ENCODE data around the gene VAX1.
"Not testable (repeated sequence)": the region's sequence is repeated elsewhere in the genome, so short reads cannot be mapped to it uniquely, and the experiment has no call there.

VAX1 gene, protein sequence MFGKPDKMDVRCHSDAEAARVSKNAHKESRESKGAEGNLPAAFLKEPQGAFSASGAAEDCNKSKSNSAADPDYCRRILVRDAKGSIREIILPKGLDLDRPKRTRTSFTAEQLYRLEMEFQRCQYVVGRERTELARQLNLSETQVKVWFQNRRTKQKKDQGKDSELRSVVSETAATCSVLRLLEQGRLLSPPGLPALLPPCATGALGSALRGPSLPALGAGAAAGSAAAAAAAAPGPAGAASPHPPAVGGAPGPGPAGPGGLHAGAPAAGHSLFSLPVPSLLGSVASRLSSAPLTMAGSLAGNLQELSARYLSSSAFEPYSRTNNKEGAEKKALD

DNA sequence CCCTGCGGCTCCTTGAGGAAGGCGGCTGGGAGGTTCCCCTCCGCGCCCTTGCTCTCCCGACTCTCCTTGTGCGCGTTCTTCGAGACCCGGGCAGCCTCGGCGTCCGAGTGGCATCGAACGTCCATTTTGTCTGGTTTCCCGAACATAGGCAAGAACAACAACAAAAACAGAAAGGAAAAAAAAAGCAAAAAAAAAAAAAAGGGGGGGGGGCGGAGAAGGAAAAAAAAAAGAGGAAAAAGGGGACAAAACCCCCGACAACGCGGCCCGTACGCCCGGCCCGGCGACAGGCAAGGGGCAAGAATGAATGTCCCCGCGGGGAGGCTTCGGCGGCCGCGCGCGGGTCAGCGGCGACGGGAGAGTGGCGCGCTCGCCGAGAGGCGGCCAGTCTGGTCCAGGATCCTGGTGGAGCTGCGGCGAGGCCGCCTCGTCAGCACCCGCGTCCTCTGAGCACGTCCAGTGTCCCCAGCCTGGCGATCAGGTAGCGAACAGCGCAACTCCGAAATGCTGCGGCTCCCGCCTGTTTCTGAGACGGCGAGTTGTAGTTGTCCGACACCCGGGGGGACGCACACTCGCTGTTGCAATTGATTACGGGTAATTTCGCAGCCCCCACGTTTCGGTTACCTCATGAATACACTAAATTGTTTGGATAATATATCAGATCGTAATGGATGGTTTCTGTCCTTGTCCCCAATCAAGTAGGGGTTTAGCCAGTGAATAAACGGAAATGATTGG is at the start of gene VAX1:
TSS of gene VAX1 (minus strand) at position 360 of the 732 bp plus-strand sequence. CDS start at position 146, 214 bp downstream.
- no peak for DNase-seq (ENCODE audit: low read depth in 2 of 2)

DNA sequence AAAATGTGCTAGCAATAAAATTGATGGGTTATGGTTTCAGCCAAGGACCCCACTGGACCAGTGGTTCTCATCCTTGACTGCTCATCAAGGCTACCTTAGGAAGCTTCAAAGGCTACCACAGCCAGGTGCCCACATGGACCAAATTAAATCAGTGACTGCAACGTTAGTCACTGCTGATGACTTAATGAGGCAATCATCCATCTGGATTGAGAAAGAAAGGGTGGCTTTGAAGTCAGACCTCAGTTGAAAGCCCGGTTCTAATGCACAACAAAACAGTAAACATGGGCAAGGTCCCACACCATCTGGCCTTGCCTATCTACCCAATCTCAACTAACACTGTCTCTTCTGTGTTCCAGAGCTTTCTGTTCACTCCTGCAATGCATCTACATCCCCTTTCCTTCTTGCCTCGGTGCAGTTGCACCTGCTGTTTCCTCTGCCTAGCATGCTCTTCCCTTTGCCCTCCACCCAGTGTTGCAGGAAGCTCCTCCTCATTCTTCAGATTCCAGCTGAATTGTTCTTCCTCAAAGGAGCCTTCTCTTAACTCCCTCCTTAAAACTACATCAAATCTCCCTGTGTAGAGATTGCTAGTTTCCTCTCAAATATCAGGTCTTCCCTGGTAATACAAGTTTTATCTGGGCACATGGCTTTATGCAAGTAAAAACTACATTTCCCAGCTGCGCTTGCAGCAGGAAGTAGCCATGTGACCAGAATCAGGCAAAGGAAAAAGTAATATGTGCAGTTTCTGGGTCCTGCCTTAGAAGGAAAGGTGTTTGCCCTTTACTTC is 49.0 kb upstream of the VAX1 start:
- no peak for DNase-seq (ENCODE audit: low read depth in 2 of 2)

DNA sequence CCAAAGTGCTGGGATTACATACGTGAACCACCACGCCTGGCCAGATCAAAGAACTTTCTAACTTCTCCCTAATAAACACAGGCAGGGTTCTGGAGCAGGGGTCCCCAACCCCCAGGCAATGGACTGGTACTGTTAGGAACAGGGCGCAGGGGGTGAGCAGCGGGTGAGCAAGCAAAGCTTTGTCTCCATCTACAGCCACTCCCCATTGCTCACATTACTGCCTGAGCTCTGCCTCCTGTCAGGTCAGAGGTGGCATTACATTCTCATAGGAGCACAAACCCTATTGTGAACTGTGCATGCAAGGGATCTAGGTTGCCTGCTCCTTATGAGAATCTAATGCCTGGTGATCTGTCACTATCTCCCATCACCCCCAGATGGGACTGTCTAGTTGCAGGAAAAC is 47.7 kb upstream of the VAX1 start:
- not testable (repeated sequence) for DNase-seq (ENCODE audit: low read depth in 2 of 2)

DNA sequence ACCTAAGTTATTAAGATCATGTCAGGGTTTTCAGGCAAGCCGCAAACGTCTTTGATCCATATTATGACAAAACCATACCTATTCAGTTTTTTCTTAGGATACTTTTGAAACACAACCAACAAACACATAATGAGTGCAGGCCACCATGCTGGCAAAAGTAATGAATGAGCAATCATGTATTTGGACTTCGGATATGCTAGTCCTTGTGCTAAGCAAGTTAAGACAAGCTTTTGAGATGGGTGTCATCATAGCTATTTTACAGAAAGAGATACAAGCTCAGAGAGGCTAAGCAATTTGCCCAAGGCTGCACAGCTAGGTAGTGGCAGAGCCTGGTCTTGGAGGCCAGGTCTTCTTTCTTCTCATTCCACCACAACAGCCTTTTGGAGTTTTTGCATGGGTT is 46.8 kb upstream of the VAX1 start:
- DNase-seq (ENCODE audit: low read depth in 2 of 2): no peak

DNA sequence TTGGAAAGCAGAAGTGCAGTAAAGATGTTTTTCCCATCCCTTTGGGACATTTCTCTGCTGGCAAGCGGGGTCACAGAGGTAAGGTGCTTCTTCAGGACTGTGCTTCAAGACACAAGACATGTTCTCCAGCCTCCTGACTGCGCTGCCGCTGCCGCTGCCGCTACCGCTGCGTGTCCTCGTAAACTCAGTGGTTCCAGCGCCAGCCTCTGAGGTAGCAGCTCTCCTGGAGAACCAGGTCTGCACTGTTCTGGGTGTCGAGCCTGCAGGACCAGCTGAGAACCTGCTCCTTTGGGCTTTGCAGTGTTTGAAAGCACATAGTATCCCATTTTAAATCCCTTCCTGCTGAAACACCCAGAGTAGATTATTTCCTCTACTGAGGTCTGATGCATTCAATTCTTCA is 46.2 kb upstream of the VAX1 start:
- no peak for DNase-seq (ENCODE audit: low read depth in 2 of 2)

DNA sequence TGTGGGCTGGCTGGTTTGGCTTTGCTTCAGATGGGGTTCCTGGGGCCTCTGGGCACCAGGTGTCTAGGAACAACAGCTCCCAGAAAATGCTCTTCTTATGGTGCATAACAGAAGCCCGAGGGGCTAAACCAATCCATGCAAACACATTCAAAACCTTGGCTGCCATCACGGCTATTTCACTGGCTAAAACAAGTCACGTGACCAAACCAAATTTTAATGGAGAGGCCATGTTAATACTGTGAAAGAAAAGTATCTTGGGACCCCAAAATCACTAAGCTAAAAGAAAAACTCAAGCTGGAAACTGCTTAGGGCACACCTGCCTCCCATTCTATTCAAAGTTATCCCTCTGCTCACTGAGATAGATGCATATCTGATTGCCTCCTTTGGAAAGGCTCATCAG is 40.1 kb upstream of the VAX1 start:
- no peak for DNase-seq (ENCODE audit: low read depth in 2 of 2)

DNA sequence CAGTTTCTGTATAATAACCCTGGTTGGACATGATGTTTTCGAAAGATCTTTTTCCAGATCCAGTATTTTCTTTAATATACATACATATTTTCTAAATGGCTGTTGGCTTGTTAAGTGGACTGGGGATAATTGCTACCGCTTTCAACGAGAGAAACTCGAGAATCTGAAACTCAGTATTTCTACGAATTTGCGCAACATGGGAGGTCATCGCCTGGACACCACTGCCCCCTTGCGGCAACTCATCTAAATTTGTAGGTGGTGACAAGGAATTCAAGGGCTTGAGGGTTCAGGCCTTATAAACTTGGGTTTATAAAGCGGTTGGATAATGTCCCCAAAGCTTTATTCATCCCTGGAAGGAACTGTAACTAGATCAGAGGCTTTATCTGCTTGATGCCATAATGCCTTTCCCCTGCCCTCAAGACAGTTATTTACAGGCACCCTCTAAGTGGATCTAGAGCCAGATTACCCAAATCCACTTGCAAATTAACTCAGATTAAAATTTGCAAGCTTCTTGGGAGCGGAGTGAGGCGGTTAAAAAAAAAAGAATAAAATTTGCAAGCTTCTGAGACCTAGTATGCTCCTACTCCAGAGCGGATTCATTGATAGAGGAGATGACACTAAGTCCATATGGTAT is 37.9 kb upstream of the VAX1 start:
- DNase-seq (ENCODE audit: low read depth in 2 of 2): peak; percentile 74

DNA sequence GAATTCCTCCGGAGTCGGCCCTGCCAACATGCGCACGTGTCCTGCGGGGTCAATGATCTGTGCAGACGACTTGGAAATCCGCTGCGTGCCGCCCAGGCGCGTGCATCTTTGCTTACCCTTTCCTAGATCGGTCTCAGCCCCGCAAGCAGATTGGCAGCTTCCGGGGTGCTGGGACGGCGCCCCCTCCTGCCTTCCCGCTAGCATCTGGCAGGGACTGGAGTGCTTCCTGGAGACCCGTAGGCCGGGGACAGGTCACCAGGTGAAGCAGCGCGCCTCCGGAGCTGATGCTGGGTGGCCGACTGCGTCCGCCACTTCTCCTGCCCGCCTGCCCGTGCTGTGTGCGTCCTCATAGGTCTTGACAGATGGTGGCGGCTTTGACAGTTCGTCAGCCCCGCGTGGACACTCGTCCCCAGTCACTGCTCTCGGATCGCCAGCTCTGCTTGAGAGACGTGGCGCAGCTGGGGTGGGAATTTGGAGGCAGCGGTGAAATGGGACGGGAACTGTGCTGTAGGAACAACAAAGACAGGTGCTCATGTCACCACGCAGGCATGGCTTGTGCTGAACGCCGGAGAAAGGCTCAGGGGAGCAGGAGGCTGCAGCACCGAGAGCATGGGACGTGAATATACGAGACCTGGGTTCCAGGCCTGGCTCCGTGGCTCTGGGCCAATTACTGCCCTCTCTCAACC is 37.3 kb upstream of the VAX1 start:
- DNase-seq (ENCODE audit: low read depth in 2 of 2): peak in 1 of 2 donors; percentile 15

DNA sequence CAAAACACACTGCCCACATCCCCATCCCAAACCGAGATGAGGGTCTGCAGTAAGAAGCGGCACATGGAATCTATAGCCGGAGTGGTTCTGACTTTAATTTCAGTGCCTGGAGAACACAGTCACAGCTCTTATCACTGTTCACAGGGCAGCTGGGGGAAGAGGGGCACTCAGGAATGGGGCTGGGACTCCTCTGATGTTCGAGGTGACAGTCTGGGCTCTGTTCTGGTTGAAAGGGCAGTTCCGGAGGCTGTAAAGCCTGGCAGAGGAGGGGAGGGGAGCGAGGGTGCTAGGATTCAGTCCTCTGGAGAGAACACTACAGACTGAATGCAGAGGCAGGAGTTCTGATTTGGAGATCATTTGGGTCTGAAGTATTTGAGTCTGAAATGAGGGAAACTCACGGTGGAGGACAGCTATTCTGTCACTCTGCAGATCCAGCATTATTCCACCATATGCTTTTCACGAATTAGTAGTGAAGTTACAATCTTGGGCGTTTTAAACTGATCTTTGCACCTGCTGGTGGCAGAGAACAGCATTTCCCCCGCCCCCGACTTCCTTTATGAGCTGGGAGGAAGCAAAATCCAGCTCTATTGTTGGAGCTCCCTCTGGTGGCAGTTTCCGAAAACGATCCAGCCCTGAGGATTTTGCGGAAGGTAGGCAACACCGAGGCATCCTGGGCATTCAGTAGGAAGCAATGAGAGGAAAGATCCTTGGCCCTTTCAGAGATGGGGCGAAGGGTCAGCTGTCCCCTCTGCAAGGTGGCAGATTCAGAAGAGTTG is 36.6 kb upstream of the VAX1 start:
- DNase-seq (ENCODE audit: low read depth in 2 of 2): peak; percentile 75 to 87

DNA sequence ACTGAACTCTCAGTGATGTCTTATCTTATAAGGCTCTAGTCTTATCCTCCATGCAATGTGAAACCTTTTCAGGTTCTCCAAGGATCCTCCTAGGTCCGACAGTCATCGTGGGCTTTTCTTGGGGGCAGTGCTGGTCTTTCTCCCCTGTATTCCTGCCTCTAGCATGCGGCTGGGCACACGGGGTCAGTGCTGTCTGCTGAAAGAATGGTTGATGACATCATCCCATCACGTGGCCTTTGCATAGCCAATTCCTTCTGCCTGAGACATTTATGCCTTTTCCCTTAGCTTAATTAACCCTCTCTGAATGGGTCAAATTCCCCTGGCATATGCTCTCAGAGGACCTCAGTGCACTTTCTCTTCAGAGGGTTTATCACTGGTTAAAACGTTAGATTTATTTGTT is 32.2 kb upstream of the VAX1 start:
- DNase-seq (ENCODE audit: low read depth in 2 of 2): no peak

DNA sequence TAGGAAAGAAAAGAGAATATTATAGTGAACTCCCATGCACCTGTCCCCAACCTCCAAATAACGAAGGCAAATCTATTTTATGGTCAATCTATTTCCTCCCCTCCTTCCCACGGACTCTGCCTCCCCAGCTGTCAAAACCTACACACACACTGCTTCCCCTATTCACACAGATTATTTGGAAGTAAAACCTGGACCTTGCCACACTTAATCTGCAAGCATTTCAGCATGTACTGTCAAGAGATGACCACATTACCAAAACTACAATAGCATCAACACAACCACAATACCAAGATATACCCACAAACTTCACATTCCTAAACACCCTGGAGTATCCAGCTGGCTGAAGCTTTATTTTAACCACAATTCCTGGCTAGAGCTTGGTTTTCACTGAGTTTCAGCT is 31.4 kb upstream of the VAX1 start:
- no peak for DNase-seq (ENCODE audit: low read depth in 2 of 2)

DNA sequence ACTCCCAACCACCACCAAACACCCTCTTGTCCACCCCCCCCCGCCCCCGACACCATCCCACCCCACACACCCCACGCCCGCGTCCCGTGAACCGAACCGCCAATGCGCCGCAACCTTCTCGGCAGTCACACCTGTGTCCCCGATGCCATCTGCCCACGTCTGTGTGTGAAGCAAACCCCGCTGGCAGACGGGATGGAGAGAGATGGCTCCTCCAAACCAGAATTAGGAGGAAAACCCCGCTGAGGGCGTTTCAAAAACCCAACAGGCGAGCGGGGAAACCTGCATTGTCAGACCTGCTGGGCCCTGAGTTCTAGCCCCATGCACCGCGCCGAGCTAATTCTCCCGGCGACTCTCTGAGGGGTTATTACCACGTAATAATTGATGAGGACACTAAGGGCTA is 30.7 kb upstream of the VAX1 start:
- DNase-seq (ENCODE audit: low read depth in 2 of 2): no peak

DNA sequence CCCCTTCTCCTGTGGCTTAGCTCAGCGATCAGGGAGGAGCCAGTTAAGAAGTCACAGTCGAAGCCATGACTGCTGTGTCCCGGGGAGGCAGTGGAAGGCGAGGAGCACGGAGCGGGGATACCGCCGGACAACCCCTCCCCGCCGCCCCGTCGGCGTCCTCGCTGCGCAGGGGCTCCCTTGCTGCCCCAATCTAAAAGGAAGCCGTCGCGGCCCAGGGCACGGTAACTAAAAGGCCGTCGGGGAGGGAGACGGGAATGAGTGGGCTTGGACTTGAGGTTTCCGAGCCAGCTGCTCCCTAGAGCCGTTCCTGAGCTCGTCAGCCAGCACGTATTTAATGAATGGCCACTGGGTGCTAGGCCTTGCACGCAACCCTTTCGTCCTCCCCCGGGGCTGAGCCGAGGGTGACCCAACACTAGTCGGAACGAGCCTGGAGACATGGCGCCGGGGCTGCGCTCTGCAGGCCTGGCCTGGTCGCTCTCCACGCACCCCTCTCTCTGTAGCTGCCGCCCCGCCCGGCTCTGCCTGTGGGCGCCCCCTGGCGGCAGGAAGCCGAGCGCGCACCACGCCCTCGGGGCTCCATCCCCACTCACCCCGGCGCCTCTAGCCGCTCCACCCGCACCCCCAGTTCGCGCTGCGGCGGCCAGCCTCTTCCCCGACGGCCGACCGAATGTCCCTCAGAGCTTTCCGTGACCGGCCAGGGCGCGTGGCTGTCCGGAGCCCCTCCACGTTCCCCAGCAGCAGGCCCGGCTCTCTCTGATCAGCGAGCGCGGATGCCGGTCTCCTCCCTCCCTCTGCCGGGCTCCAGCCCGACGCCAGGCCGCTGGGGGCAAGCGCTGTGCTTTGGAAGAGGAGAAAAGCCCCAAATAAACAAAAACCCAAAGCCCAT is 30.0 kb upstream of the VAX1 start:
- peak; percentile 45 to 70 for DNase-seq (ENCODE audit: low read depth in 2 of 2)

DNA sequence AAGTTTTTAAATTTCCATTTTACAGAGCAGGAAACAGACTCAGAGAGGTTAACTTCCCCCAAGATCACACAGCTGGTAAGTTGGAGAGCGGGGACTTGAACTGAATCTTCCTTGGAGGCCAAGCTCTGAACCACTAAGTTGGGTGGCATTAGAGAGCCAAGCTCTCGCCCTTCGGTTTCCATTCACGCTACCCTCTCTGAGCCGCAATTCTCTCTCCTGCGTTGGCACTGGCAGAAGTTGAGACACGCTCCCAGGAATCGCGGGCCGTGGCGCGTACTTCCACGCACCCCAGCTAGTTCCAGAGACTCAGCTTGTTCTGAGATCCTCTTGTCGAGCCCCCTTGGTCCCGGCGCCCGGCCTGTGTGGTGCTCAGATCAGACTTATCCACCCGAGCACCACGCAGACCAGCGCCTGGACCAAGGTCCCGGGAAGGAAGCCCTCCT is 29.3 kb upstream of the VAX1 start:
- no peak for DNase-seq (ENCODE audit: low read depth in 2 of 2)

DNA sequence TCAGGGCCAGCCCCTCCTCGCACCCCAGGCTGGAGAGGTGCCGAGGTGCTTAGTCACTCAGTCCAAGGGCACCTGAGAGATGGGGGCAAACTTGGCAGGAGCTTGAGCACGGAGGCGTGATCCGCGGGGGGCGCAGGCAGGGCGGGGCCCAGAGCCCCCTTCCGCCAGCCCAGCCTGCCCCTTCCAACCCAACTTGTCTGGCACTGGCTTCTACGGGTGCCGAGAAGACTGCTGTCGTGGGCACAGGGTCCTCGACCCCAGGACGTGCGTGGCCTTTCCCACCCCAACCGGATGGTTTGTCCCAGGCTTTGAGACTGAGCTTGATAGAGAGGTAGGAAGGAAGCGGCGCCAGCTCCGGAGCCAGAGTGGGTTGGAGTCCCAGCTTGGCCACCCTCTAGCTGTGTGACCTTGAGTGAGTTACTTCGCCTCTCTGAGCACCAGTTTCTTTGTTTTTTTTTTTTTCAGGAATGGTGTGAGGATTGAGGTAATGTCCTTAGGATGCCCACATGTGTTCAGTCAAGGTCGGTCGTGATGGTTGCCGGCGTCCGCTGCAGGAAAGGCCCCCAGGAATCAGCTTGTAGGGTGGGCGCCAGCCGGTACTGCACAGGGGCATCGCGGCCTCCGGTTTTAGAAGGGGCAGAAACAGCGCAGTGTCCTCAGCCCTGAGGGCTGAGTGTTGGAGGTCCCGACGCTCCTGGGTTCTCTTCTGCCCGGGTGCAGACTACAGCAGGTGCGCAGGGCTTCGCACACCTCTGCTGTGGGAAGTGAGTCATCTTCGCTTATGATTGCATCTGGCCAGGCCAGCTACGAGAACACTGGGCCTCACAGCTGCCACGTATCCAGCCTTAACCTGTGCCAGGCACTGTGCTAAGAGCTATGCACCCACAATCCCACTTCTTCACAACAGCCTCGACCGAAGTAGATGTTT is 28.6 kb upstream of the VAX1 start:
- no peak for DNase-seq (ENCODE audit: low read depth in 2 of 2)

DNA sequence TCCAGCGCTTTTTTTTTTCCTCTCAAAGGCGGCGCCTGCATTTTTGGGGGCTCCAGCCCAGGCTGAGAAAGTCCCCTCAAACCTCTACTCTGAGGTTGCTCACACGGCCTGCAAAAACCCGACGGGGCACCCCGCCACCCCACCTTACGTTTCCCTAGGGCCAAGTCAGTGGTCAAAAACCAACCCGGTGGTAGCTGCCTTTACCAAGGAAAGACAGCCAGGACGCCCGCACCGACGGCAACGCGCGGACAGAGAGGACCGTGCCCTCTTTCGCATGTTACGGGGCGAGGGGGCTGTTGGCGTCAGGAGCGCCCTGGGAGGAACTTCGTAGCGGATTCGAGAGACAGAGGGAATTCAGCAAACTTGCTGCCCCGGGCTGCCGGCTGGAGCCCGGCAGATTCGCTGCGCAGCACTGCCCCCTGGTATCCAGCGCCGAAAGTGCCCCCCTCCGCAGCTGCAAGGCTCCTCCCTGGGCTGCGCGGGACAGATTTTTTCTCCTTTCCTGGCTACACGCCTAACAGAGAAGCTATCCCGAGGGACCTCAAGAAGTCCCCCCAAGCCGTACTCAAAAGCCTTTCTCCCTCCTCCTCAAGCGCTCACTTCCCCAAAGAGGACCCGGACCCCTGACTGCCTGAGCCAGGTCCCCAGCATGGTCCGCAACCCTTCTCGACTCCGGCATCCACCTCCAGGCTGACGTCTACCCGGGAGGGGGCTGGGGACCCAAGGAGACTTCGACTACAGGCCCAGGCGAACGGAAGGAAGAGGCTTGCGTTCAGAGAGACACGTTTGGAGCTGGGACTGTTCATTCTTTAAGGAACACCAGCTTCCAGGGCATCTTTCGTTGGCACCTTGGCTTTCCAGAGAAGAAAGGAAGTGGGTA is 27.7 kb upstream of the VAX1 start:
- DNase-seq (ENCODE audit: low read depth in 2 of 2): peak in 1 of 2 donors; percentile 9

All from stimulated activated CD4-positive, alpha-beta T cell treated with anti-CD3 and anti-CD28 coated beads, Interleukin-1b, Interleukin-23, amount 100 ng/mL, for 4 hours (primary cell).